SK-N-SH (cell line): Measurements from ENCODE around the gene TOMM40. TPM values are rescaled to one million over a fixed set of nuclear protein-coding genes. Genes with fewer than 3 reads are reported as not detected.

Experiments used
- CTCF ChIA-PET: fragments of 300-600, 350-600 bp; formaldehyde crosslinking; extraction: SDS; loops from one replicate; lab custom pipeline; 2021; lab: Yijun Ruan, JAX
- POLR2A ChIA-PET: fragments of 350-600 bp; sonication (Branson Sonifier 250); formaldehyde crosslinking; extraction: SDS; loops from one replicate; lab custom pipeline; 2020; ENCODE audit warnings: antibody characterized with exemption, inconsistent platforms; lab: Yijun Ruan, JAX
- DNase-seq: peaks from one replicate; pipeline ENCODE4 v3.0.0; 2012
- H2AFZ ChIP-seq: fragments of 200-600 bp; sonication (generic); 2 replicates; pipeline ENCODE4 v1.8.1; 2016; ENCODE audit warnings: antibody characterized with exemption, mild to moderate bottlenecking, low read depth
- H3F3A ChIP-seq: fragments of 200-600 bp; sonication (generic); replicated peaks from 2 replicates; pipeline ENCODE3; 2016; ENCODE audit warnings: antibody characterized with exemption, mild to moderate bottlenecking; ENCODE audit not compliant: insufficient read depth
- H3K27ac ChIP-seq, 2 experiments: fragments of 200-500 bp in 1 of 2; fragments of 200-600 bp in 1 of 2; sonication (Bioruptor generic) in 1 of 2; sonication (generic), shearing (Covaris generic) in 1 of 2; 2 replicates each; pipeline versions ENCODE4 v1.5.1 to v1.6.1; 2014 to 2016; ENCODE audit warnings: low read depth in 2 of 2, inconsistent platforms in 1 of 2, low read length in 1 of 2, mild to moderate bottlenecking in 1 of 2, mixed read lengths in 1 of 2
- H3K27me3 ChIP-seq: fragments of 200-600 bp; sonication (generic), shearing (Covaris generic); 2 replicates; pipeline ENCODE4 v1.6.1; 2016; ENCODE audit warnings: mixed run types; ENCODE audit not compliant: insufficient read depth
- H3K36me3 ChIP-seq, 2 experiments: fragments of 200-500 bp in 1 of 2; fragments of 200-600 bp in 1 of 2; sonication (Bioruptor generic) in 1 of 2; sonication (generic) in 1 of 2; replicated peaks in 1 of 2; 2 replicates each; pipeline versions ENCODE3 to v1.5.1; 2014 to 2016; ENCODE audit warnings: low read length in 1 of 2, mild to moderate bottlenecking in 1 of 2; ENCODE audit not compliant: insufficient read depth in 2 of 2, control insufficient read depth in 1 of 2
- H3K4me1 ChIP-seq, 2 experiments: fragments of 200-500 bp in 1 of 2; fragments of 200-600 bp in 1 of 2; sonication (Bioruptor generic) in 1 of 2; sonication (generic), shearing (Covaris generic) in 1 of 2; 2 replicates each; pipeline versions ENCODE4 v1.5.1 to v1.6.1; 2014 to 2016; ENCODE audit warnings: low read depth in 1 of 2, low read length in 1 of 2, mixed run types in 1 of 2; ENCODE audit not compliant: insufficient read depth in 2 of 2, control insufficient read depth in 1 of 2
- H3K4me2 ChIP-seq: fragments of 200-600 bp; sonication (generic), shearing (Covaris generic); 2 replicates; pipeline ENCODE4 v1.6.1; 2017; ENCODE audit warnings: mixed run types
- H3K4me3 ChIP-seq, 2 experiments: fragments of 200-500 bp in 1 of 2; fragments of 200-600 bp in 1 of 2; sonication (Bioruptor generic) in 1 of 2; sonication (generic), shearing (Covaris generic) in 1 of 2; 2 replicates each; pipeline versions ENCODE4 v1.5.1 to v1.8.1; 2014 to 2016; ENCODE audit warnings: low read depth in 2 of 2, inconsistent platforms in 1 of 2, low read length in 1 of 2, mild to moderate bottlenecking in 1 of 2, mixed read lengths in 1 of 2, moderate library complexity in 1 of 2
- H3K79me2 ChIP-seq: fragments of 200-600 bp; sonication (generic); 2 replicates; pipeline ENCODE4 v1.8.1; 2017; ENCODE audit warnings: mild to moderate bottlenecking; ENCODE audit not compliant: insufficient read depth
- H3K9ac ChIP-seq: fragments of 200-600 bp; sonication (generic); 2 replicates; pipeline ENCODE4 v1.6.1; 2017; ENCODE audit warnings: mixed run types
- H3K9me2 ChIP-seq: fragments of 200-600 bp; sonication (generic); 2 replicates; pipeline ENCODE4 v1.6.1; 2017; ENCODE audit warnings: mixed run types
- H3K9me3 ChIP-seq: fragments of 200-600 bp; sonication (generic); 2 replicates; pipeline ENCODE4 v1.6.1; 2017; ENCODE audit warnings: mixed run types, mild to moderate bottlenecking, moderate library complexity
- H4K20me1 ChIP-seq: fragments of 200-600 bp; sonication (generic); 2 replicates; pipeline ENCODE4 v1.6.1; 2017; ENCODE audit warnings: mild to moderate bottlenecking, mixed run types; ENCODE audit not compliant: insufficient read depth
- CHD2 ChIP-seq: fragments of 150-350 bp; IDR thresholded peaks from 2 replicates; pipeline ENCODE4 v1.6.1; 2018; ENCODE audit warnings: low read length; ENCODE audit not compliant: partially characterized antibody
- CTCF ChIP-seq: fragments of 200-600 bp; sonication (generic); IDR thresholded peaks from 2 replicates; pipeline ENCODE4 v1.6.1; 2017; ENCODE audit warnings: antibody characterized with exemption, mild to moderate bottlenecking, moderate library complexity
- ELF1 ChIP-seq: IDR thresholded peaks from 2 replicates; pipeline ENCODE4 v1.4.0; 2012
- EP300 ChIP-seq, 2 experiments: IDR thresholded peaks; 2 replicates each; pipeline versions ENCODE4 v1.4.0 to v1.6.1; 2012; ENCODE audit warnings: borderline replicate concordance in 1 of 2, low read depth in 1 of 2, low read length in 1 of 2
- GATA2 ChIP-seq: sonication (generic); formaldehyde crosslinking; IDR thresholded peaks from 2 replicates; pipeline ENCODE4 v1.5.0; 2020; ENCODE audit warnings: mild to moderate bottlenecking, missing genetic modification reagents
- IRF3 ChIP-seq: fragments of 150-350 bp; IDR thresholded peaks from 2 replicates; pipeline ENCODE4 v1.6.1; 2016; ENCODE audit warnings: mild to moderate bottlenecking, low read depth, low read length
- JUND ChIP-seq: IDR thresholded peaks from 2 replicates; pipeline ENCODE4 v1.4.0; 2012
- MAX ChIP-seq: IDR thresholded peaks from 2 replicates; pipeline ENCODE4 v1.4.0; 2012; ENCODE audit warnings: low read depth
- MEF2A ChIP-seq: IDR thresholded peaks from 2 replicates; pipeline ENCODE4 v1.4.0; 2012; ENCODE audit warnings: low read depth, borderline replicate concordance
- MXI1 ChIP-seq: IDR thresholded peaks from 2 replicates; pipeline ENCODE4 v1.6.1; 2012; ENCODE audit warnings: mild to moderate bottlenecking, low read depth, low read length, improper control_type of control experiment
- NRF1 ChIP-seq: IDR thresholded peaks from 2 replicates; pipeline ENCODE4 v1.6.1; 2012; ENCODE audit warnings: low read depth, mild to moderate bottlenecking, low read length
- POLR2AphosphoS5 ChIP-seq: IDR thresholded peaks from 2 replicates; pipeline ENCODE4 v1.6.1; 2012; ENCODE audit warnings: low read depth, low read length
- RFX5 ChIP-seq: IDR thresholded peaks from 2 replicates; pipeline ENCODE4 v1.6.1; 2012; ENCODE audit warnings: mild to moderate bottlenecking, improper control_type of control experiment, low read length
- RXRA ChIP-seq: IDR thresholded peaks from 2 replicates; pipeline ENCODE4 v1.4.0; 2012; ENCODE audit warnings: low read depth, mild to moderate bottlenecking, borderline replicate concordance
- TCF12 ChIP-seq: IDR thresholded peaks from 2 replicates; pipeline ENCODE4 v1.4.0; 2012
- USF2 ChIP-seq: fragments of 150-350 bp; IDR thresholded peaks from 2 replicates; pipeline ENCODE4 v1.6.1; 2017; ENCODE audit warnings: antibody characterized with exemption, low read length, low read depth, borderline replicate concordance
- YY1 ChIP-seq: IDR thresholded peaks from 2 replicates; pipeline ENCODE4 v1.4.0; 2012; ENCODE audit warnings: low read depth, mild to moderate bottlenecking
- WGBS: methylation state at CpG from one replicate; pipeline ENCODE4 v1.1.6; 2017; ENCODE audit warnings: low lambda C conversion rate; 5-methylcytosine and 5-hydroxymethylcytosine counted together
- polyA plus RNA-seq, 3 experiments: library from polyadenylated mRNA; depleted of rRNA; stranded (reverse); fragments of >200 nt; gene quantifications; 2 replicates each; pipeline ENCODE4 v1.2.3, GENCODE V29; 2012

The TOMM40 gene
- polyA plus RNA-seq, 1 of the 3 experiments (the other 2 are of a cell fraction): 78.9 TPM

- H3K9me2 ChIP-seq: no peaks in the 10 kb centered on the region
- WGBS: 81% methylated on average over 4 of the region's 4 CpGs
- H3K27me3 ChIP-seq: no peaks in the 10 kb centered on the region
- CTCF ChIA-PET: interaction anchor here (0.8 kb wide), 1 partner anchor 282 kb away, joined by 3 read pairs; no protein-coding TSS in a partner anchor
- no peak for DNase-seq
- TF ChIP-seq CHD2 (no peak), MEF2A (no peak), GATA2 (CRISPR knock-in tag) (no peak), NRF1 (no peak), JUND (no peak), MAX (no peak), USF2 (no peak), MXI1 (no peak), RXRA (no peak), TCF12 (no peak), RFX5 (no peak), CTCF (no peak), IRF3 (no peak), EP300 (IDR thresholded peaks at IDR 0.05; ENCODE audit: borderline replicate concordance in 1 of 2, low read depth in 1 of 2, low read length in 1 of 2) (no peak), YY1 (no peak), ELF1 (no peak), POLR2AphosphoS5 (no peak)
- POLR2A ChIA-PET: no interaction called here
- no peak overlapping the region for H3K9ac ChIP-seq
- peaks cover 22% of the 10 kb centered on the region for H3K79me2 ChIP-seq
- no peak overlapping the region for H2AFZ ChIP-seq
- no peaks in the 10 kb centered on the region for H3K9me3 ChIP-seq
- peaks cover 0 to 20% of the 10 kb centered on the region in 2 experiments; a peak in 3 of 4 replicates for H3K4me1 ChIP-seq
- no peaks in the 10 kb centered on the region for H4K20me1 ChIP-seq
- no peak overlapping the region for H3K4me2 ChIP-seq
- no peak overlapping the region for H3K27ac ChIP-seq
- no peak overlapping the region for H3K4me3 ChIP-seq
- H3K36me3 ChIP-seq: peaks cover 28 to 32% of the 10 kb centered on the region in 2 experiments
- peaks cover 38% of the 10 kb centered on the region for H3F3A ChIP-seq
Observed at GRCh38 chr19:44872661-44873060, 18.4 kb upstream of the TOMM40 start.
